GM12892 (cell line): ENCODE data around the gene CPEB4.

ENCODE experiments used
- DNase-seq: peaks from one replicate; pipeline ENCODE4 v3.0.0; 2011; ENCODE audit not compliant: insufficient read length
- FAIRE-seq: peaks from 2 replicates; lab custom pipeline; 2011; peaks lifted over from hg19 to GRCh38; lab: Jason Lieb, UNC
- POLR2A ChIP-seq: IDR thresholded peaks from 2 replicates; pipeline ENCODE4 v1.6.1; 2011; ENCODE audit warnings: low read depth, low read length, control low read depth
- POLR2AphosphoS5 ChIP-seq: IDR thresholded peaks from 2 replicates; pipeline ENCODE4 v1.6.1; 2011; ENCODE audit warnings: low read depth, low read length, control low read depth
- TAF1 ChIP-seq: IDR thresholded peaks from 2 replicates; pipeline ENCODE4 v1.6.1; 2011; ENCODE audit warnings: low read depth, mild to moderate bottlenecking, control low read depth, low read length, borderline replicate concordance

Gene CPEB4

DNA sequence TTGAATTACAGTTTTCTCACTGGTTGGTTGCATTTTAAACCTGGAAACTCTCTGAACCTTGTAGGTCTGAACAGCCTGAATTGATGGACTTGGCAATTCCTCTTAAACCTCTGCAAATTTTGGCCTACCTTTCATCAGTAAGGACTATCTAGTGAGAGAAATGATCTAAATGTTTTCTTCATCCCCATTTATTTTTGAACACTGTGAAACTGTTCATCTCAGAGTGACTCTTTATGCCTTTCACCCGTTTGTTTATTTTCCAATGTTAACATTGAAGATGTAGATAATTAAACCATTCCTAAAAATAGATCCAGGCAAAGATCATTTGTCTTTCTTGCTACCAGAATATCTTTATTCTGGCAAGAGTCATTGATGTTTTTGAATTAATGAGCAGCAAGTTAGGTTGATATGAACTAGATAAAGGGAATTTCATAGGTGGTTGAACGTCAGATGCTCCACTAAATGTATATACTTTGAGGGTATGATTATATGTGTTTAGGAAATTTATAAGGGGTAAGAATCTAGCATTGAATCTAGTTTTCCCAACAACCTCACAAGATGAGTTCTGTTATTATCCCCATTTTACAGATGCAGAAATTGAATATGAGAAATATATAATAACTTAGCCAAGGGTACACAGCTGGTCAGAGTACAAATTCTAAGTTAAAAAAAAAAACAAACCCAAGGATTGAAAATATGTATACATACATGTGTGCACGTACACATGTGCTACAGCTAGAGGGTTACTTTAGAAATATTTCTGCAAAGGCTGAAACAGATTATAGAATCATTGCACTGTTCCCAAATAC, 3.4 kb downstream of the CPEB4 start:
- FAIRE-seq, result no peak
- TF ChIP-seq POLR2AphosphoS5 (no peak), TAF1 (no peak), POLR2A (no peak)

DNA sequence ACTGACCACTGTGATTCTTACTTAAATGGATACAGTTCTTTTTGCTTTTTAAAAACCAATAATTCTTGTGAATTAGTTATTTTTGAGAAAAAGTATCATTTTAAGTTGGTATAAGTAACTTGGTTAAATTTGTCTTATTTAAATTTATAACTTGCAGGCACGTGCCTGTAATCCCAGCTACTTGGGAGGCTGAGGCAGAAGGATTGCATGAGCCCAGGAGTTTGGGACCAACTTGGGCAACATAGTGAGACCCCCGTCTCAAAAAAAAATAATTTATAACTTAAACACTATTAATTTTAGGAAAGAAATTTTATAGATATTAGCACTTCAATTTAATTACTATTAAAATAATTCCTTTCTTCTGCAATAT, 5.0 kb downstream of the CPEB4 start:
- TF ChIP-seq TAF1 (no peak), POLR2AphosphoS5 (no peak), POLR2A (no peak)
- FAIRE-seq, result no peak
- no peak for DNase-seq

More for the DNA sequence above, 3.4 kb downstream of the CPEB4 start:
- DNase-seq, result no peak

DNA sequence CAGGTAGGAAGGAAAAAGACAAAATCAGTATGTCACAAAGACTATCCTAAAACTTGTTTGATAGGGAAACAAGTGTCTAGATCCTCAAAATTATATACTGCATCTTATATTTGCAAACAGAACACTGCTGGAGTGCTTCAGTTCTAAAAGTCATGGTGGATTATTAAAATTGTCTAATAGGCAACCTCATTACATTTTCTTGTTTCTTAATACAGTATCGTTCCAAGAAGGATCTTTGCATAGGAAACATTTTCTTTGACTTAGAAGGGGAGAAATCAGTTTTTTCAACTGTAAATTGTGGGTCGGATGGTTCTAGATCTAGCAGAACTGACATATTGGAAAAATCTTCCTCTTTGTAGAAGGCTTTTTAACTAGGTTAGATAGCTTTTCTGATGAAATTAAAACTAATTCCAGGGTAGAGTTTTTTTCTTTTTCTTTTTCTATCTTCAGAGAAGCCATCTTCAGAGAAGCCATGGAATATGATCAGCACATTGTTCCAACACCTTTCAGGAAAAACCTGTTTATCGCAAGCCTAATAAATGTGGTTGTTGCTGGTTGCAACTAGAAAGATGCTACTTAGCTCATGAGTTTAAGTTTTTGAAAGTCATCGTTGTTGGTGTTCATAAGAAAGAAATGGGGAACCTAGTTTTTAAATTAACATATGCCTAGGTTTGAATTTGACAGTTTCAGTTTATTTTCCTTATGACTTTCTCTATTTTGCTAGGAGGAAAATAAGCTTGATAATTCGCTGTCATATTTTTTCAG, 7.4 kb downstream of the CPEB4 start:
- DNase-seq (no peak), FAIRE-seq (no peak)
- TF ChIP-seq POLR2A, result no peak
- TF ChIP-seq POLR2AphosphoS5, result no peak
- TF ChIP-seq TAF1, result no peak

- TF ChIP-seq TAF1, result no peak
- no peak for TF ChIP-seq POLR2AphosphoS5
- no peak for TF ChIP-seq POLR2A
- DNase-seq, result no peak
- FAIRE-seq, result no peak
Observed at GRCh38 chr5:173896631-173897030, 8.5 kb downstream of the CPEB4 start.

- TF ChIP-seq TAF1 (no peak), POLR2A (no peak), POLR2AphosphoS5 (no peak)
- DNase-seq (no peak), FAIRE-seq (peak; percentile 27)
Observed at GRCh38 chr5:173901705-173902104, 13.6 kb downstream of the CPEB4 start.

GRCh38 chr5:173902334-173902733, 14.2 kb downstream of the CPEB4 start:
- FAIRE-seq (peak; percentile 14), DNase-seq (no peak)
- TF ChIP-seq POLR2A (no peak), POLR2AphosphoS5 (no peak), TAF1 (no peak)

DNA sequence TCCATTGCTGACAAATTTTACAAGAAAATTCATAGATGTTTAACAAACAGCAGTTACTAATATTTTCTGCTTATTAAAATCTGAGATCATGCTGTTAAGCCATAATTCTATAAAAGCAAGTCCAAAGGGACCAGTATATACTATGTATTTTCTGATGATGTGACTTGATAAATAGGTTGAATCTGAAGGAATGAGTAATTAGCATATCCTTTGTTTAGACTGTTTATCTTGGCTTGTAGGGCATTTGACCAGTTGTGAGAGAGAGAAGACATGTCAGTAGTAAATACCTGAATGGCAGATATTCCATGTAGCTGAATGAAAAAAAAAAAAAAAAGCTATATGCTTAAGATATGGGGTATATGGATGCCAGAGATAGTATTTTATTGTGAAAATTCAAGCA, 14.6 kb downstream of the CPEB4 start:
- FAIRE-seq (no peak), DNase-seq (no peak)

DNA sequence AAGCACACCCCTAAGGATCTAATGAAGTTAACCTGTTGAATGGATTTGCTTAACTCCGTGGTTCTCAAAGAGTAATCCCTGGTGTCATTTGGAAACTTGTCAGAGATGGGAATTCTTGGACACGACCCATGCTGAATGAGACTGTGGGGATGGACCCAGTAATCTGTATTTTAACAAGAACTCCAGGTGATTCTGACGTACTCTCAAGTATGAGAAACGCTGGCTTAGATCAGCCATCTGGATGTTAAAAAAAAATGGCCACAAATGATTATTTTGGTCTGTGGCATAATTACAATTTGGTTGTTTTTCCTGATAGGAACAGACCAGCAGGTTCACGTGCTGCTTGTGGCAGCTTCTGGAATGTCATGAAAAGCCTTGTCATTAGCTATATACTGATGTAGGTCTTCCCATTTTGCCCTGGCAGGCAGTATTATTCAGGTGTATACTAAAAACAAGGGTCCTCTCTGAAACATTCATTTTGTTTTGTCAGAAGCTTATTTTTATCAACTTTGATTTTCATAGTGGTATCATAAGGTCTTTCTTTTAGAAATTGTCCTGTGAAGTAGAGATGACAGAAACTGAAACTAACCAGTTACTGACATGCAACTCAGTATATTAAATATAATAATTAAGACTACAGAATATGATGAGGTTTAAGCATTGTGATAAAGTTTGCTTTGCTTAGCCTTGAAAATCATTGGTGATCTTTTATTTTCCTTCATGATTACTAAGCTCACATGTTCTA, 15.4 kb downstream of the CPEB4 start:
- no peak for TF ChIP-seq POLR2AphosphoS5
- TF ChIP-seq TAF1, result no peak
- no peak for TF ChIP-seq POLR2A
- DNase-seq (no peak), FAIRE-seq (no peak)

More for the DNA sequence above, 14.6 kb downstream of the CPEB4 start:
- TF ChIP-seq POLR2AphosphoS5 (no peak), TAF1 (no peak), POLR2A (no peak)

- TF ChIP-seq TAF1 (no peak), POLR2AphosphoS5 (no peak), POLR2A (no peak)
- DNase-seq (no peak), FAIRE-seq (no peak)
Observed at GRCh38 chr5:173904151-173904550, 16.0 kb downstream of the CPEB4 start.

DNA sequence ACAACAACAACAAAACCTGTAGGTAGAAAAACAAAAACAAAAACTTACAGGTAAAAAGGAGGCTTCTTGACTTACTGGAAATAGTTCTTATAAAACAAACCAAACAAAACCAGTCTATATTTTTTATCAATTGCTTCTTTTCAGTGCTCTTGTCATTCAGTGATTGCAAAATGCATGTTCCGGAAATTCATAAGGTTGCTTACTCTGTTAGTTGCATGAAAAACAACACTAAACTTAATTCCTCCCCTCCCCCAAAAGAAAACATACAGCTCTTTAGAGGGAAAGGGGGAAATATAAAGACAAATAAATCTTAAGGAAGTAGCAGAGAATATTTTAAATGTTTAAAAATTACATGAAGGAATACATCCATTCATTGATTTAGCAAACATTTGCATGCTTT, 19.1 kb downstream of the CPEB4 start:
- no peak for DNase-seq
- FAIRE-seq, result no peak
- TF ChIP-seq POLR2A (no peak), TAF1 (no peak), POLR2AphosphoS5 (no peak)

GRCh38 chr5:173907686-173908371, 19.7 kb downstream of the CPEB4 start:
- TF ChIP-seq POLR2A (no peak), TAF1 (no peak), POLR2AphosphoS5 (no peak)
- peak; percentile 82 for FAIRE-seq
- DNase-seq, result no peak
